HG03432 (cell line): ENCODE results near the gene ALDOC.
"Not testable (repeated sequence)": the region's sequence is repeated elsewhere in the genome, so short reads cannot be mapped to it uniquely, and the experiment has no call there.

Experiments used
- ATAC-seq: cut with Tn5 transposase; IDR thresholded peaks from one replicate; pipeline ENCODE4 v1.9.1; 2021; ENCODE audit warnings: mild to moderate bottlenecking, moderate library complexity; ENCODE audit not compliant: unreplicated experiment

Gene ALDOC

DNA sequence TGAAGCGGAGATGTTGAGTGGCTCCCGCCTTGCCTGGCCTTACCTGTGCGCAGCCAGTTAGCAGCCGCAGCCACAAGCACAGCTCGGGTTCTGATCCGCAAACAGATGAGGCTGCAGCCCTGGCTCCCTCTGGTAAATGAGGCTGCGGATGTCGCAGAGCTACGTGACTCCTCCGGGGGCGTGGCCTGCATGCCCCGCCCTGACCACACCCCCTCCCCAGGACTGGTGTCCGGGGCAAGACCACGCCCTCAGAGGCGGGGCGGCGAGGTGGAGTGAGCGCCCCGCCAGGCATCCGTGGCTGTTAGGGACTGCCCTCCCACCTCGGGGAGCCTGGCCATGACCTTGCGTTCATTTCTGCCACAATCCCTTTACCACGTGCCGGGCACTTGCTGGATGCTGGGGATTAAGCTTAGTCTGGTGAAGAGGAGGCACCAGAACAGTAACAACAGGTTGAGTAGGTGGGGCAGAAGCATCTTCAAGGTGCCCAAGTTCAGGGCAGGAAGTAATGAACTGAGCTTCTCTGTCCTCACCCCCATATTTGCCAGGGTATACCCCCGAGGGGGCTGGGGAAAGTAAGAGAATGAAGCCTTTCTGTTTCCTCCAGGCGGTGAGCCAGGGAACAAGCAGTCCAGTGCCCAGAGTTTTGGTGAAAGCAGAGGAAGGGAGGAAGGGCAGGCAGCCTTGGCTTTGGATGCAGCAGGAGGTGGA, at the start of gene ALDOC:
Gene ALDOC (minus strand): TSS at position 138 of the 708 bp plus-strand sequence. CDS start 1,363 bp downstream, outside the sequence.
- ATAC-seq = peak; percentile 85

GRCh38 chr17:28624148-28624547, 47.5 kb upstream of the ALDOC start:
- no peak for ATAC-seq

- no peak for ATAC-seq
These were observed 47.0 kb upstream of the ALDOC start for GRCh38 chr17:28623696-28624095.

DNA sequence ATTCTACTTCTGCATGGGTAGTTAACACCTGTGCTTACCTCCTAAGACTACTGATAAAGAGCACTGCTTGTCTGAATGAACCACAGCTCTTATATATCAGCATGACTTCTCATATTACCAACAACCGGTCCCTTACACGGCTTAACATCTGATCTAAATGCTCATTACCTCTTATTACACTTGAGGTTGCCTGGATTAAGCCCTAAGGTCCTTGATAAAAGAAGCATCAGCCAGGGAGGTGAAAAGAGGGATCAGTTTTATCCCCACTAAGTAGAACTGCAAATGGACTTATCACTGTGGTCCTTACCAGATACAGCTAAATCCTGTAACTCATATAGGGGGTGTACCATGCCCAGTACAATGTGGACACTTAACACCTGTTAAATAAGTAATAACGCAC, 45.5 kb upstream of the ALDOC start:
- ATAC-seq = no peak

- no peak for ATAC-seq
These were observed 43.3 kb upstream of the ALDOC start for GRCh38 chr17:28620010-28620409.

- ATAC-seq = no peak
These were observed 41.8 kb upstream of the ALDOC start for GRCh38 chr17:28618464-28618863.

DNA sequence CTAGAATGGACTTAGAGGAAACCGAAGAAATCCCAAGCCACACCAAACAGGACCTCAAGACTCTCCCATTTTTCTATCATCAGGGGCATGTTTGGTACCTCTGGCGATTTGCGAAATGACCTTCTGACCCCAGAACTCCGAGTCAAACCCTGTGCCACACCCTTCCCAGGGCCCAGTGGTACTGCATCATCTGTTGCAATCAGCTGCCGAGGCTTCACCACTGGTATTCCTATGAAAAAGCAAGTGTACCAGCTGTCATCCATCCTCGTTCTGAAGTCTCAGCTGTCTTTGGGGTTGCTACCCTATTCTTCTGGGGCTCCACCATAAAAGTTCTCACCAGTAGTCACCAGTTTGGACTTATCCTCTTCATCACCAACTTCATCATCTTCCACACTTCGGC, 39.6 kb upstream of the ALDOC start:
- ATAC-seq = no peak

DNA sequence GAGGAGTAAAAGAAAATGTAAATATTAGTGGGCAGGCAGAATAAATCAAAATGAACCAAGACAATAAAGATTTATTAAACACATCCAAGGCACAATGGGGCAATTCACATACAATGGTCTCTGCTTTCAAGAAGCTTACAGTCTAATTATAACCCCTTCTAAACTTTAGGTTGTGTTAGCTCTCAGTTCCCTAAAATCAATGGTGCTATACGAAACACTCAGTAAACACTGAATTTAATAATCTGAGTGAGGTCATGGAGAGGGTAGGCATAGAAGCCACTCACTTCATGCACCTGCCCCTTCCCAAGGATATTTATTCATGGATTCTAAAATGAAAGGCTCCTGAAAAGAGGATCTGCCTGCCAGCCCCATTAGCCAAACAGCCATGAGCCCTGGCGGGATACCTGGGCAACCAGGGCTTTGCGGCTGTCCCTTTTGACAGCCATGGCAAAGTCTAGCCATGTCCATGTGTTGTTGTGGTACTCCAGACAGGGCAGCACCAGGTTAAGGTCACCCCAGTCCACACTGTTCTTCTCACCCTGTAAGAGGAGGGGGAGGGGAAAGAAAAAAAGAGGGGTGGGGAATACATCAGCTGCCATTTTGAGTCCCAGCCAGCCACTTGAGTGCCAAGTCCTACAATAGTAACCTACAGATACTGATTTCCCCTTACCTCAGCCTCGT, 38.7 kb upstream of the ALDOC start:
- no peak for ATAC-seq

DNA sequence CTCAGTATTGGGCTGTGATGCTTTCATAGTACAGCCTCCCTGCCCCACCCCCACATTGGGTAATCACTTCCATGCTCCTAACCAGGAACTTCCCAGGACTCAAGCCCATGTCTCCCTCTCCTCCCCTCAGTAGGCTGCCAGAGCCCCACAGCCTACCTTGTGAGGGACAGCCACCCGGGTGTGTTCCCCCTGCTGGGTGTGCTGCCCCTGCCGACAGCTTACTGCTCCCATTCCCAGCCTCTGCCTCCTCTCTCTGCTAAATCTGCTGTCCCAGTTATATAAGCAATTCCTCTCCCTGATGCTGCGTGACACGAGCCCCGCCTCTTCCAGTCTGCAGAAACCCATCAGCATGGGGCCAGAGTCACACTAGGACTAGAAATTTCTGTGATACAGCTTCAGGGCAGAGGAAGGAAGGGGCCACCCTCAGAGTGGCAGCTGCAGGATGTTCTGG, 37.3 kb upstream of the ALDOC start, which contains the start of gene RSKR:
Gene RSKR (minus strand): TSS at position 255 of the 451 bp plus-strand sequence. CDS start 24 bp downstream, at position 231.
- no peak for ATAC-seq

DNA sequence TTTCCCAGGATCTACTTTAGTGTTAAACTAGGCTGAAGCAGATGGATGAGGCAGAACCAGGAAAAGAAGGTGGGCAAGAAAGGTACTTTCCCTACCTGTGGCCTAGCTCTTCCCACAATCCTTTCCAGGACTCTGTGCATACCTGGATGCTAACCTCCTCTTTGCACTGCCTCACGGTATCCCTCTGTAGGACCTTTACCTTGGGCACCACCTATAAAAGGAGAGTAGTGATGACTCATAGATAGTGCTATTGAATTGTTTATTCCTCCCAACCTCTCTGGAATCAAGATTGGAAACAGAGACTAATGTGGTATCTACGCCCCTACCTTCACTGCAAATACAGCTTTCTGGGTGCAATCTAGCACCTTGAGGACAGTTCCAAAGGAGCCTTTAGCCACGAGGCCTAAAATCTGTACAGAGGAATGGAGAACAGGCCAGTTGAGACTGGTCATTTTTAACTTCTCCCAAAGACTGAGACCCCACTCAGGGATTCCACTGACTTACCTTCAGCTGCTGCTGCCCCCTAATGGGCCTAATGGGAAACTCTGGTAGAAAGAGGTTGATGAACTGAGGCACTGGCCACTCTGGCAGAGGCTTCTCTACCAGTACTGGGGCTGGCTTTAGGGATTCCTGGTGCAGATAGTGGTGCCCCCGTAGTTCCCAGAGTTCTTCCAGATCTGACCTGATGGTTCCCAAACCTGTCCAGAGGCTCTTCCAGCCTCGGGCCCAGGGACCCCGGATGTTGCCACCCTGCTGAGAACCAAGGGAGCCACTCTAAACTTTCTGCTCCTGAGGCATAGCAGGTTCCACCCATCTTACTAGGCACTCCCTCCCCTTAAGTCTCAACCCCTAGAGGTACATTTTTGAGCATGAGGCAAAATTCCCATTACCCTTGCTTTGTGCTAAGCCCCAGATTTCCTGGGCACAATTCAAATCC, 36.5 kb upstream of the ALDOC start:
- ATAC-seq = no peak

DNA sequence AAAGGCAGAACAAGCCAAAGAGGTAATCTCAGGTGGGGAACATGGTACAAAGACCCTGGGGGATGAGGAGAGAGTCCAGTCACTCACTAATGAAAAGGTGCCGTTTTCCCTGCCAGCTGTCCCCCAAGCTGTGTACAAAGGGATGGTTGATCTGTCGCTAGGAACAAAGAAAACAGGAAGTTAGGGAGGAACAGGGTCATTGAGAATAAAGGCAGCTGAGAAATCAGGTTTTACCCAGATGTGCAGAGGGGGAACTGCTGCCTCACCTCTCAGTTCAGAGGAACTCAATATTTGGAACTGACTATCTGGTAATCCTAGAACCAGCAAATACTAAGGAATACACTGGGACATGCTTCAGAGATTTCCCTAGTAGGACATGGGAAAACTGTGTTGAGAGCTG, 35.8 kb upstream of the ALDOC start:
- no peak for ATAC-seq

GRCh38 chr17:28610376-28610775, 33.7 kb upstream of the ALDOC start:
- no peak for ATAC-seq

DNA sequence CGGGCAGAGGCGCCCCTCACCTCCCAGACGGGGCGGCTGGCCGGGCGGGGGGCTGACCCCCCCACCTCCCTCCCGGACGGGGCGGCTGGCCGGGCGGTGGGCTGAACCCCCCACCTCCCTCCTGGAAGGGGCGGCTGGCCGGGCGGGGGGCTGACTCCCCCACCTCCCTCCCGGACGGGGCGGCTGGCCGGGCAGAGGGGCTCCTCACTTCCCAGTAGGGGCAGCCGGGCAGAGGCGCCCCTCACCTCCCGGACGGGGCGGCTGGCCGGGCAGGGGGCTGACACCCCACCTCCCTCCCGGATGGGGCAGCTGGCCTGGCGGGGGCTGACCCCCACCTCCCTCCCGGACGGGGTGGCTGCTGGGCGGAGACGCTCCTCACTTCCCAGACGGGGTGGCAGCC, 27.3 kb upstream of the ALDOC start:
- ATAC-seq = not testable (repeated sequence)

GRCh38 chr17:28599311-28600184, 22.9 kb upstream of the ALDOC start:
- peak; percentile 49 for ATAC-seq

GRCh38 chr17:28598799-28599310, 22.2 kb upstream of the ALDOC start, which contains the start of gene SPAG5:
SPAG5 (minus strand) TSS chr17:28599025; CDS start chr17:28598946, 79 bp downstream.
- peak; percentile 85 for ATAC-seq

- ATAC-seq = no peak
These were observed 21.7 kb upstream of the ALDOC start for GRCh38 chr17:28598389-28598788.

GRCh38 chr17:28597606-28598383, 21.1 kb upstream of the ALDOC start:
- ATAC-seq = no peak

GRCh38 chr17:28592260-28592659, 15.6 kb upstream of the ALDOC start:
- no peak for ATAC-seq

GRCh38 chr17:28585851-28586250, 9.2 kb upstream of the ALDOC start:
- ATAC-seq = no peak
